Thyroid gland (tissue), 4 donors: ENCODE data around the gene GAS2L1.

ENCODE experiments used
- POLR2A ChIP-seq, 2 donors: fragments of 450-650 bp; IDR thresholded peaks; one replicate each; pipeline ENCODE4 v1.6.1; 2017; ENCODE audit warnings: antibody characterized with exemption in 2 of 2, mild to moderate bottlenecking in 2 of 2, moderate library complexity in 1 of 2
- TF ChIP-seq, protein P1 (sequence below), 6 experiments: fragments of 200-600 bp in 3 of 6; fragments of 450-650 bp in 3 of 6; sonication (generic) in 3 of 6; IDR thresholded peaks; one replicate each; pipeline ENCODE4 v1.5.1; 2016 to 2019; ENCODE audit warnings: antibody characterized with exemption in 6 of 6, mild to moderate bottlenecking in 2 of 6, inconsistent platforms in 1 of 6, moderate library complexity in 1 of 6

DNA sequence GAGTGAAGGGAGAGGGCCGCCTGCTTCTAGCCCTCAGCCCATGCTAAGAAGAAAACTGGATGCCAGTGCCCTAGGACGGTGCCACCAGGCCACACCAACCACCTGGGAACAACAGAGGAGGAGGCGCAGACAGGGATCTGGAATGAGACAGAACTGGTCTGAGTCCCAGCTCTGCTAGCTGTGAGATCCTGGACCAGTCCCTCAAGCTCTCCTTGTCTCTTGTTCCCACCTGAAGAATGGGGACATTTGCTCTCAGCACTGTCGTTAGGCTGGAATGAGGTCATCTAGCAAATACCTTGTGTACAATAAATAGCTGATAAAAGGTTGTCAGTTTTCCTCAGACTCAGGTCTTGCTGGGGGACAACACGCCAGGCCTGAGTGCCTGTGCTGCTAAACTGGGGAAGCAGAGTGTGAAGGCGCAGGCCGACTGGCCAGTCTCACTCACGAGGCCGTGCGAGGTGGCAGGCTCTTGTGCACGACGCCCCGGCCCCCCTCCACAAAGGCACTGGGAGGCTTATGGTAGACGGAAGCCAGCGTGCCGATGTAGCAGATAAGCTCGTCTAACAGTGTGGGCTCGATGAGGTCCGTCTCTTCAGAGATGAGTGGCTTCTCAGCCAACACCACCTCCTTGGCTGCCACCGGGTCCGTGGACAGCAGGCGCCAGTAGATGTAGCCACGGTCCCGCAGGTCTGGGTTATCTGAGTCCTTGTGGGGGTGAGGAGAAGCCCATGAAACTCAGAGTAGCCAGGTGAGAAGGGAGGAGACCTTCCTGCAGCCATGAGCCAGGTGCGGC lies 34.8 kb downstream of the GAS2L1 start:
- TF ChIP-seq, protein P1, sequence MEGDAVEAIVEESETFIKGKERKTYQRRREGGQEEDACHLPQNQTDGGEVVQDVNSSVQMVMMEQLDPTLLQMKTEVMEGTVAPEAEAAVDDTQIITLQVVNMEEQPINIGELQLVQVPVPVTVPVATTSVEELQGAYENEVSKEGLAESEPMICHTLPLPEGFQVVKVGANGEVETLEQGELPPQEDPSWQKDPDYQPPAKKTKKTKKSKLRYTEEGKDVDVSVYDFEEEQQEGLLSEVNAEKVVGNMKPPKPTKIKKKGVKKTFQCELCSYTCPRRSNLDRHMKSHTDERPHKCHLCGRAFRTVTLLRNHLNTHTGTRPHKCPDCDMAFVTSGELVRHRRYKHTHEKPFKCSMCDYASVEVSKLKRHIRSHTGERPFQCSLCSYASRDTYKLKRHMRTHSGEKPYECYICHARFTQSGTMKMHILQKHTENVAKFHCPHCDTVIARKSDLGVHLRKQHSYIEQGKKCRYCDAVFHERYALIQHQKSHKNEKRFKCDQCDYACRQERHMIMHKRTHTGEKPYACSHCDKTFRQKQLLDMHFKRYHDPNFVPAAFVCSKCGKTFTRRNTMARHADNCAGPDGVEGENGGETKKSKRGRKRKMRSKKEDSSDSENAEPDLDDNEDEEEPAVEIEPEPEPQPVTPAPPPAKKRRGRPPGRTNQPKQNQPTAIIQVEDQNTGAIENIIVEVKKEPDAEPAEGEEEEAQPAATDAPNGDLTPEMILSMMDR (IDR thresholded peaks at IDR 0.05) = no peak
- TF ChIP-seq POLR2A (IDR thresholded peaks at IDR 0.05) = no peak
